Breast epithelium (tissue), 4 donors: ENCODE measurements around the gene PCNX2. TPM values are rescaled to one million over a fixed set of nuclear protein-coding genes. Genes with fewer than 3 reads are reported as not detected.
"Not testable (repeated sequence)": the region's sequence is repeated elsewhere in the genome, so short reads cannot be mapped to it uniquely, and the experiment has no call there.

Source experiments
- DNase-seq, 2 donors: peaks; one replicate each; pipeline ENCODE4 v3.0.0-alpha.2; 2019; ENCODE audit warnings: low spot score in 2 of 2
- H3K27ac ChIP-seq, 2 donors: fragments of 200-600 bp; sonication (generic) in 1 of 2; one replicate each; pipeline ENCODE4 v1.5.1; 2016 to 2019; ENCODE audit warnings: mild to moderate bottlenecking in 1 of 2
- H3K27me3 ChIP-seq, 2 donors: fragments of 200-600 bp; sonication (generic) in 1 of 2; one replicate each; pipeline versions ENCODE4 v1.5.1 to v1.6.0; 2017 to 2019; ENCODE audit warnings: control low read depth in 1 of 2, mild to moderate bottlenecking in 1 of 2
- H3K36me3 ChIP-seq: fragments of 200-600 bp; one replicate; pipeline ENCODE4 v1.5.1; 2019
- H3K4me1 ChIP-seq, 2 donors: fragments of 200-600 bp; sonication (generic); one replicate each; pipeline ENCODE4 v1.5.1; 2016 to 2019; ENCODE audit warnings: control low read depth in 1 of 2
- H3K4me3 ChIP-seq, 3 donors: fragments of 200-600 bp; sonication (generic); 1 replicate in 2 of 3; 2 replicates in 1 of 3; pipeline ENCODE4 v1.5.1; 2016 to 2019; ENCODE audit warnings: mild to moderate bottlenecking in 3 of 3, moderate library complexity in 2 of 3
- H3K9me3 ChIP-seq, 2 donors: fragments of 200-600 bp; sonication (generic) in 1 of 2; one replicate each; pipeline ENCODE4 v1.5.1; 2016 to 2019; ENCODE audit warnings: control low read depth in 1 of 2
- POLR2A ChIP-seq: fragments of 450-650 bp; IDR thresholded peaks from one replicate; pipeline ENCODE4 v1.6.1; 2016; ENCODE audit warnings: antibody characterized with exemption, mild to moderate bottlenecking, moderate library complexity
- POLR2AphosphoS5 ChIP-seq, 3 donors: sonication (generic); formaldehyde crosslinking; IDR thresholded peaks; one replicate each; pipeline ENCODE4 v1.6.1; 2017; ENCODE audit warnings: antibody characterized with exemption in 3 of 3
- intact Hi-C: fragments of 100-400 bp; cut with DNase I; formaldehyde crosslinking; loops from one replicate; pipeline ENCODE4 v1.15.1; 2023; ENCODE audit warnings: low total_unique reads
- total RNA-seq, 3 donors: library from RNA; depleted of rRNA; stranded (reverse); fragments of >200 nt; gene quantifications; one replicate each; pipeline ENCODE4 v1.1.0, GENCODE V29; 2016
- TF ChIP-seq, protein P1 (sequence below), 3 donors: fragments of 450-650 bp; IDR thresholded peaks; one replicate each; pipeline ENCODE4 v1.5.1; 2016 to 2017; ENCODE audit warnings: antibody characterized with exemption in 3 of 3, mild to moderate bottlenecking in 3 of 3, moderate library complexity in 3 of 3

Gene PCNX2
- total RNA-seq, 3 donors from 2014 or later = 18.7 to 32.6 (median 26.2) TPM

DNA sequence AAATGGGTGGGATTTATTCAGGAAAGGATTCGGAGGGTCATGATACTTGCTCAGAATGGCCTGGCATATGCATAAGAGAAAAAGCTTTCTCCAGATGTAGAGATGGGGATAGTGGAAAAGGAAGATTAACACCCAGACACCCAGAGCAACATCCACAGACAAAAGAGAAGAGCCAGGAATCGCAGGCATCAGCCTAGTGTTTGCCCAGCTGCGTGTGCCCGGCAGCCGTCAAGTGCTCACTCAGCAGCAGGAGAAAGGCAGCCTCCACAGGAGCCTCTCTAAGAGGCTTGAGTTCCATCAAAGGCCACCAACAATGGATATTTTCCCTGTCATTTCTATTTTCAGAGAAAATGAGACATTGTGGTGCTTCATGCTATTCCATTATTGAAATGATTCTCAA is 290.4 kb downstream of the PCNX2 start:
- Histone ChIP-seq H3K9me3 (no peaks in the 10 kb centered on the region), H3K4me3 (no peak overlapping the region), H3K36me3 (no peaks in the 10 kb centered on the region), H3K27me3 (no peaks in the 10 kb centered on the region), H3K4me1 (no peaks in the 10 kb centered on the region), H3K27ac (no peak overlapping the region)
- no peak for DNase-seq
- TF ChIP-seq, protein P1, sequence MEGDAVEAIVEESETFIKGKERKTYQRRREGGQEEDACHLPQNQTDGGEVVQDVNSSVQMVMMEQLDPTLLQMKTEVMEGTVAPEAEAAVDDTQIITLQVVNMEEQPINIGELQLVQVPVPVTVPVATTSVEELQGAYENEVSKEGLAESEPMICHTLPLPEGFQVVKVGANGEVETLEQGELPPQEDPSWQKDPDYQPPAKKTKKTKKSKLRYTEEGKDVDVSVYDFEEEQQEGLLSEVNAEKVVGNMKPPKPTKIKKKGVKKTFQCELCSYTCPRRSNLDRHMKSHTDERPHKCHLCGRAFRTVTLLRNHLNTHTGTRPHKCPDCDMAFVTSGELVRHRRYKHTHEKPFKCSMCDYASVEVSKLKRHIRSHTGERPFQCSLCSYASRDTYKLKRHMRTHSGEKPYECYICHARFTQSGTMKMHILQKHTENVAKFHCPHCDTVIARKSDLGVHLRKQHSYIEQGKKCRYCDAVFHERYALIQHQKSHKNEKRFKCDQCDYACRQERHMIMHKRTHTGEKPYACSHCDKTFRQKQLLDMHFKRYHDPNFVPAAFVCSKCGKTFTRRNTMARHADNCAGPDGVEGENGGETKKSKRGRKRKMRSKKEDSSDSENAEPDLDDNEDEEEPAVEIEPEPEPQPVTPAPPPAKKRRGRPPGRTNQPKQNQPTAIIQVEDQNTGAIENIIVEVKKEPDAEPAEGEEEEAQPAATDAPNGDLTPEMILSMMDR (IDR thresholded peaks at IDR 0.05) = no peak
- TF ChIP-seq POLR2AphosphoS5 (IDR thresholded peaks at IDR 0.05) (no peak), POLR2A (no peak)
- intact Hi-C loops = no loop called here

DNA sequence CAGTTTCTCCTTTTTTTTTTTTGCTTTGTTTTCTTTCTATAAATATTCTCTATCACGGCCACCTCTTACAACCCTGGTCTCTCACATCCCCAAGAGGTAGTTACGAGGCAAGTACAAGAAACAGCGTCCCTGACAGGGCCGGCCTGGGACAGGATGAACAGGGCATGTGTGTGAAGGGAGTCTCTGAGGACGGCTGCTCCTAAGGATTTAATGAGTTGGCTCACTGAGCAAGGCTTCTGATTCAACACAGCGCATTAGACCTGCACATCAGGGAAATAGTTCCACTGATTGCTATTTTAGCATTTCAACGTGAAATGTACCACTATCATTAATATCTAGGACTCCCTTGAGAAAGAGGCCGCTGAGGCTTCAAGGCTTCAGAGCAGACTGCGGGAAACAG is 291.1 kb downstream of the PCNX2 start:
- TF ChIP-seq POLR2A = no peak
- TF ChIP-seq POLR2AphosphoS5 (IDR thresholded peaks at IDR 0.05) = no peak
- TF ChIP-seq, protein P1 (IDR thresholded peaks at IDR 0.05) = no peak

DNA sequence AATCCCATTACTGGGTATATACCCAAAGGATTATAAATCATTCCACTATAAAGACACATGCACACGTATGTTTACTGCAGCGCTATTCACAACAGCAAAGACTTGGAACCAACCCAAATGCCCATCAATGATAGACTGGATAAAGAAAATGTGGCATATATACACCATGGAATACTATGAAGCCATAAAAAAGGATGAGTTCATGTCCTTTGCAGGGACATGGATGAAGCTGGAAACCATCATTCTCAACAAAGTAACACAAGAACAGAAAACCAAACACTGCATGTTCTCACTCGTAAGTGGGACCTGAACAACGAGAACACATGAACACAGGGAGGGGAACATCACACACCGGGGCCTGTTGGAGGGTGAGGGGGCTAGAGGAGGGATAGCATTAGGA is 291.9 kb downstream of the PCNX2 start:
- DNase-seq, H3K36me3 ChIP-seq, intact Hi-C loops, H3K4me3 ChIP-seq, H3K27me3 ChIP-seq, H3K4me1 ChIP-seq, H3K9me3 ChIP-seq, H3K27ac ChIP-seq: not testable (repeated sequence)

More for the DNA sequence above, 291.1 kb downstream of the PCNX2 start:
- intact Hi-C loops = no loop called here
- no peaks in the 10 kb centered on the region for H3K4me1 ChIP-seq
- H3K27ac ChIP-seq = no peak overlapping the region
- DNase-seq = no peak
- no peaks in the 10 kb centered on the region for H3K9me3 ChIP-seq
- no peaks in the 10 kb centered on the region for H3K27me3 ChIP-seq
- no peaks in the 10 kb centered on the region for H3K36me3 ChIP-seq
- no peak overlapping the region for H3K4me3 ChIP-seq

GRCh38 chr1:232999956-233000625 is 295.4 kb downstream of the PCNX2 start:
- H3K4me3 ChIP-seq = no peak overlapping the region
- H3K9me3 ChIP-seq = no peaks in the 10 kb centered on the region
- no peak for DNase-seq
- H3K27me3 ChIP-seq = no peaks in the 10 kb centered on the region
- no peaks in the 10 kb centered on the region for H3K4me1 ChIP-seq
- H3K36me3 ChIP-seq = peaks cover 10% of the 10 kb centered on the region
- H3K27ac ChIP-seq = no peak overlapping the region
- TF ChIP-seq, protein P1 (IDR thresholded peaks at IDR 0.05) = no peak
- TF ChIP-seq POLR2AphosphoS5 (IDR thresholded peaks at IDR 0.05) = no peak
- TF ChIP-seq POLR2A = no peak
- intact Hi-C loops = no loop called here

DNA sequence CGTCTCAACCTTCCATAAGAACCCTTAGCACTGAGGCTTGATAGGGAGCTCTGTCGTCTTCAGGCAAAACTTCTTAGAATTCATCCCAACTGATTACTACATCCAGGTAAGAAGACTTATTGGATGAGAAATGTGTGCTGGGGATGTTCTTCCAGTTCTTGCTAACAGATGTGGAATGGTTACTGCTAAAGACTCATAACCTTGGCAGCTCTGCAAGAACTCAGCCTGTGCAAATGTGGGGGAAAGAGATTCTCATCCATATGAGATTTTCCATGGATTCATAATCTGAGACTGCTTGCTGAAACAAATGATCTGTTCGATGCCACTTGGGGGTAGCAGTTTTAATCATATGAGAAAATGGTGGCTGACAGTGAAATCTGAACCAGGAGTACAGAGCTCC is 296.9 kb downstream of the PCNX2 start:
- Histone ChIP-seq H3K4me1 (no peaks in the 10 kb centered on the region), H3K4me3 (no peak overlapping the region), H3K36me3 (peaks cover 10% of the 10 kb centered on the region), H3K27ac (no peak overlapping the region), H3K27me3 (no peaks in the 10 kb centered on the region), H3K9me3 (peaks cover 4 to 8% of the 10 kb centered on the region in 2 donors)
- intact Hi-C loops = no loop called here
- TF ChIP-seq, protein P1 (IDR thresholded peaks at IDR 0.05) = no peak
- TF ChIP-seq POLR2AphosphoS5 (IDR thresholded peaks at IDR 0.05) (no peak), POLR2A (no peak)
- DNase-seq = no peak
